ENCODE results near the gene KLHL3. TPM values are rescaled to one million over a fixed set of nuclear protein-coding genes. Genes with fewer than 3 reads are reported as not detected.

KLHL3 gene
- total RNA-seq, 1 experiment from 2014 or later: 15.7 TPM

GRCh38 chr5:137649228-137649935 lies 86.5 kb downstream of the KLHL3 start (continued):
- TF ChIP-seq, protein P1, sequence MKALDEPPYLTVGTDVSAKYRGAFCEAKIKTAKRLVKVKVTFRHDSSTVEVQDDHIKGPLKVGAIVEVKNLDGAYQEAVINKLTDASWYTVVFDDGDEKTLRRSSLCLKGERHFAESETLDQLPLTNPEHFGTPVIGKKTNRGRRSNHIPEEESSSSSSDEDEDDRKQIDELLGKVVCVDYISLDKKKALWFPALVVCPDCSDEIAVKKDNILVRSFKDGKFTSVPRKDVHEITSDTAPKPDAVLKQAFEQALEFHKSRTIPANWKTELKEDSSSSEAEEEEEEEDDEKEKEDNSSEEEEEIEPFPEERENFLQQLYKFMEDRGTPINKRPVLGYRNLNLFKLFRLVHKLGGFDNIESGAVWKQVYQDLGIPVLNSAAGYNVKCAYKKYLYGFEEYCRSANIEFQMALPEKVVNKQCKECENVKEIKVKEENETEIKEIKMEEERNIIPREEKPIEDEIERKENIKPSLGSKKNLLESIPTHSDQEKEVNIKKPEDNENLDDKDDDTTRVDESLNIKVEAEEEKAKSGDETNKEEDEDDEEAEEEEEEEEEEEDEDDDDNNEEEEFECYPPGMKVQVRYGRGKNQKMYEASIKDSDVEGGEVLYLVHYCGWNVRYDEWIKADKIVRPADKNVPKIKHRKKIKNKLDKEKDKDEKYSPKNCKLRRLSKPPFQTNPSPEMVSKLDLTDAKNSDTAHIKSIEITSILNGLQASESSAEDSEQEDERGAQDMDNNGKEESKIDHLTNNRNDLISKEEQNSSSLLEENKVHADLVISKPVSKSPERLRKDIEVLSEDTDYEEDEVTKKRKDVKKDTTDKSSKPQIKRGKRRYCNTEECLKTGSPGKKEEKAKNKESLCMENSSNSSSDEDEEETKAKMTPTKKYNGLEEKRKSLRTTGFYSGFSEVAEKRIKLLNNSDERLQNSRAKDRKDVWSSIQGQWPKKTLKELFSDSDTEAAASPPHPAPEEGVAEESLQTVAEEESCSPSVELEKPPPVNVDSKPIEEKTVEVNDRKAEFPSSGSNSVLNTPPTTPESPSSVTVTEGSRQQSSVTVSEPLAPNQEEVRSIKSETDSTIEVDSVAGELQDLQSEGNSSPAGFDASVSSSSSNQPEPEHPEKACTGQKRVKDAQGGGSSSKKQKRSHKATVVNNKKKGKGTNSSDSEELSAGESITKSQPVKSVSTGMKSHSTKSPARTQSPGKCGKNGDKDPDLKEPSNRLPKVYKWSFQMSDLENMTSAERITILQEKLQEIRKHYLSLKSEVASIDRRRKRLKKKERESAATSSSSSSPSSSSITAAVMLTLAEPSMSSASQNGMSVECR (CRISPR knock-in tag; IDR thresholded peaks at IDR 0.05; ENCODE audit: borderline replicate concordance): no peak
- TF ChIP-seq ZNF396 (CRISPR knock-in tag; IDR thresholded peaks at IDR 0.05; ENCODE audit: borderline replicate concordance): no peak
- no peak for TF ChIP-seq TEAD4 (CRISPR knock-in tag; IDR thresholded peaks at IDR 0.05)
- TF ChIP-seq OVOL2 (CRISPR knock-in tag; IDR thresholded peaks at IDR 0.05; ENCODE audit: borderline replicate concordance): no peak
- TF ChIP-seq, protein P2, sequence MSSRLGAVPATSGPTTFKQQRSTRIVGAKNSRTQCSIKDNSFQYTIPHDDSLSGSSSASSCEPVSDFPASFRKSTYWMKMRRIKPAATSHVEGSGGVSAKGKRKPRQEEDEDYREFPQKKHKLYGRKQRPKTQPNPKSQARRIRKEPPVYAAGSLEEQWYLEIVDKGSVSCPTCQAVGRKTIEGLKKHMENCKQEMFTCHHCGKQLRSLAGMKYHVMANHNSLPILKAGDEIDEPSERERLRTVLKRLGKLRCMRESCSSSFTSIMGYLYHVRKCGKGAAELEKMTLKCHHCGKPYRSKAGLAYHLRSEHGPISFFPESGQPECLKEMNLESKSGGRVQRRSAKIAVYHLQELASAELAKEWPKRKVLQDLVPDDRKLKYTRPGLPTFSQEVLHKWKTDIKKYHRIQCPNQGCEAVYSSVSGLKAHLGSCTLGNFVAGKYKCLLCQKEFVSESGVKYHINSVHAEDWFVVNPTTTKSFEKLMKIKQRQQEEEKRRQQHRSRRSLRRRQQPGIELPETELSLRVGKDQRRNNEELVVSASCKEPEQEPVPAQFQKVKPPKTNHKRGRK (CRISPR knock-in tag; IDR thresholded peaks at IDR 0.05; ENCODE audit: borderline replicate concordance): no peak
- TF ChIP-seq ZNF317 (CRISPR knock-in tag; IDR thresholded peaks at IDR 0.05; ENCODE audit: borderline replicate concordance, low read depth): no peak

DNA sequence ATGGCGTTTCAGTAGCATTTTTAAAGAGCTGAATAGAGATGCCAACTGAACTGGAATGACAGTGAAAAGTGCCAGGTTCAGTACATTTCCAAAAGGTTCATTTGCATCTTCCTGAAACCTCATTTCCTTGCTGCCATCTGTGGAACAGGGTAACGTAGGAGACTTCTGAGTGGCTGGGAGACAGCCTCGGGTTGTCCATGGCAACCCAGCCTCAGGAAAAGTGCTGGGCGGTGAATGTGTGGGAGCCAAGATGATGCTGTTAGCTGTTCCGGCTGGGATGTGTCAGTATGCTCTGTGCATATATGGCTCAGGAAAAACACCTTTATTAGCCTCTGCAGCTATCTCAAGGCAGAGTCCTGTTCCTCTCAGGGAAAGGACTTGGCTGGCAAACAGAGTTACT lies 87.5 kb downstream of the KLHL3 start:
- H3K9me3 Mint-ChIP-seq: peaks cover 14% of the 10 kb centered on the region; the same call in 1 of the 2 replicates
- peaks cover 13% of the 10 kb centered on the region; the same call in 1 of the 2 replicates for H3K36me3 Mint-ChIP-seq
- DNase-seq (ENCODE audit: low spot score) (no peak), ATAC-seq (no peak)
- ChIA-PET POLR2A (no interaction called here), CTCF (interaction anchor here (1.2 to 2.4 kb wide), 3 partner anchors 11 to 18 kb away, joined by 3 to 9 read pairs (median 6); no protein-coding TSS in a partner anchor)
- no peak overlapping the region for H3K27ac Mint-ChIP-seq
- no peak overlapping the region for H3K4me3 Mint-ChIP-seq
- H3K27me3 Mint-ChIP-seq (ENCODE audit: low read depth): no peaks in the 10 kb centered on the region
- no peaks in the 10 kb centered on the region for H3K4me1 Mint-ChIP-seq
- TF ChIP-seq, protein P3, sequence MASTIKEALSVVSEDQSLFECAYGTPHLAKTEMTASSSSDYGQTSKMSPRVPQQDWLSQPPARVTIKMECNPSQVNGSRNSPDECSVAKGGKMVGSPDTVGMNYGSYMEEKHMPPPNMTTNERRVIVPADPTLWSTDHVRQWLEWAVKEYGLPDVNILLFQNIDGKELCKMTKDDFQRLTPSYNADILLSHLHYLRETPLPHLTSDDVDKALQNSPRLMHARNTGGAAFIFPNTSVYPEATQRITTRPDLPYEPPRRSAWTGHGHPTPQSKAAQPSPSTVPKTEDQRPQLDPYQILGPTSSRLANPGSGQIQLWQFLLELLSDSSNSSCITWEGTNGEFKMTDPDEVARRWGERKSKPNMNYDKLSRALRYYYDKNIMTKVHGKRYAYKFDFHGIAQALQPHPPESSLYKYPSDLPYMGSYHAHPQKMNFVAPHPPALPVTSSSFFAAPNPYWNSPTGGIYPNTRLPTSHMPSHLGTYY (CRISPR knock-in tag; IDR thresholded peaks at IDR 0.05): no peak
- TF ChIP-seq, protein P4, sequence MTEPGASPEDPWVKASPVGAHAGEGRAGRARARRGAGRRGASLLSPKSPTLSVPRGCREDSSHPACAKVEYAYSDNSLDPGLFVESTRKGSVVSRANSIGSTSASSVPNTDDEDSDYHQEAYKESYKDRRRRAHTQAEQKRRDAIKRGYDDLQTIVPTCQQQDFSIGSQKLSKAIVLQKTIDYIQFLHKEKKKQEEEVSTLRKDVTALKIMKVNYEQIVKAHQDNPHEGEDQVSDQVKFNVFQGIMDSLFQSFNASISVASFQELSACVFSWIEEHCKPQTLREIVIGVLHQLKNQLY (CRISPR knock-in tag; IDR thresholded peaks at IDR 0.05): no peak
- TF ChIP-seq OVOL2 (CRISPR knock-in tag; IDR thresholded peaks at IDR 0.05; ENCODE audit: borderline replicate concordance): no peak
- no peak for TF ChIP-seq HMGXB4 (CRISPR knock-in tag; IDR thresholded peaks at IDR 0.05)
- TF ChIP-seq ZNF263 (CRISPR knock-in tag; IDR thresholded peaks at IDR 0.05; ENCODE audit: low read depth): no peak
- no peak for TF ChIP-seq MXD4 (CRISPR knock-in tag; IDR thresholded peaks at IDR 0.05; ENCODE audit: borderline replicate concordance)
- TF ChIP-seq, protein P5, sequence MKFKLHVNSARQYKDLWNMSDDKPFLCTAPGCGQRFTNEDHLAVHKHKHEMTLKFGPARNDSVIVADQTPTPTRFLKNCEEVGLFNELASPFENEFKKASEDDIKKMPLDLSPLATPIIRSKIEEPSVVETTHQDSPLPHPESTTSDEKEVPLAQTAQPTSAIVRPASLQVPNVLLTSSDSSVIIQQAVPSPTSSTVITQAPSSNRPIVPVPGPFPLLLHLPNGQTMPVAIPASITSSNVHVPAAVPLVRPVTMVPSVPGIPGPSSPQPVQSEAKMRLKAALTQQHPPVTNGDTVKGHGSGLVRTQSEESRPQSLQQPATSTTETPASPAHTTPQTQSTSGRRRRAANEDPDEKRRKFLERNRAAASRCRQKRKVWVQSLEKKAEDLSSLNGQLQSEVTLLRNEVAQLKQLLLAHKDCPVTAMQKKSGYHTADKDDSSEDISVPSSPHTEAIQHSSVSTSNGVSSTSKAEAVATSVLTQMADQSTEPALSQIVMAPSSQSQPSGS (CRISPR knock-in tag; IDR thresholded peaks at IDR 0.05; ENCODE audit: borderline replicate concordance, low read depth): no peak
- no peak for TF ChIP-seq ZNF423 (CRISPR knock-in tag; IDR thresholded peaks at IDR 0.05)
- no peak for TF ChIP-seq NR3C1 (CRISPR knock-in tag; conservative IDR thresholded peaks at IDR 0.05; ENCODE audit: low read depth)
- no peak for TF ChIP-seq USF2 (CRISPR knock-in tag; IDR thresholded peaks at IDR 0.05)
- TF ChIP-seq, protein P1 (CRISPR knock-in tag; IDR thresholded peaks at IDR 0.05; ENCODE audit: borderline replicate concordance): no peak
- no peak for TF ChIP-seq SMAD4 (CRISPR knock-in tag; IDR thresholded peaks at IDR 0.05)
- TF ChIP-seq GTF2I (CRISPR knock-in tag; conservative IDR thresholded peaks at IDR 0.05): no peak
